K562 (cell line): Measurements from ENCODE around the gene DTL. TPM values are rescaled to one million over a fixed set of nuclear protein-coding genes. Genes with fewer than 3 reads are reported as not detected.

Source experiments
- FOXA1 ChIP-seq: fragments of 450-650 bp; IDR thresholded peaks from 2 replicates; pipeline ENCODE4 v1.6.1; 2016; ENCODE audit warnings: mild to moderate bottlenecking, borderline replicate concordance
- HDAC2 ChIP-seq: fragments of 450-650 bp; IDR thresholded peaks from 2 replicates; pipeline ENCODE4 v1.6.1; 2016; ENCODE audit warnings: mild to moderate bottlenecking
- HDAC6 ChIP-seq: IDR thresholded peaks from 2 replicates; pipeline ENCODE4 v1.6.1; 2012; ENCODE audit warnings: low read depth, mild to moderate bottlenecking, control low read depth, inconsistent platforms, low read length, moderate library complexity
- HDAC8 ChIP-seq: fragments of 450-650 bp; IDR thresholded peaks from 2 replicates; pipeline ENCODE4 v1.6.1; 2016; ENCODE audit warnings: mild to moderate bottlenecking, missing genetic modification characterization, moderate library complexity, missing compliant biosample characterization
- IRF2 ChIP-seq: sonication (generic); formaldehyde crosslinking; IDR thresholded peaks from 2 replicates; pipeline ENCODE4 v1.8.1; 2022; ENCODE audit warnings: mild to moderate bottlenecking, missing genetic modification reagents
- KAT8 ChIP-seq: fragments of 450-650 bp; IDR thresholded peaks from 2 replicates; pipeline ENCODE4 v1.6.1; 2016; ENCODE audit warnings: low read depth, mild to moderate bottlenecking
- NEUROD1 ChIP-seq: fragments of 150-350 bp; IDR thresholded peaks from 2 replicates; pipeline ENCODE4 v1.6.1; 2014; ENCODE audit warnings: borderline replicate concordance, low read length, low read depth; ENCODE audit not compliant: partially characterized antibody
- PHB2 ChIP-seq: fragments of 450-650 bp; IDR thresholded peaks from 2 replicates; pipeline ENCODE4 v1.6.1; 2017; ENCODE audit warnings: low read depth
- RAD51 ChIP-seq: fragments of 450-650 bp; IDR thresholded peaks from 2 replicates; pipeline ENCODE4 v1.7.1; 2016; ENCODE audit warnings: low read depth, mild to moderate bottlenecking, borderline replicate concordance
- XRCC4 ChIP-seq: IDR thresholded peaks from one replicate; pipeline ENCODE4 v1.6.1; 2011; ENCODE audit not compliant: insufficient read depth, insufficient read length; ENCODE audit errors: extremely low read depth
- ZBED1 ChIP-seq: IDR thresholded peaks from 2 replicates; pipeline ENCODE4 v1.6.1; 2014
- ZBTB7A ChIP-seq: IDR thresholded peaks from 2 replicates; pipeline ENCODE4 v1.6.1; 2011; ENCODE audit warnings: low read depth, mild to moderate bottlenecking, low read length, moderate library complexity, borderline replicate concordance; ENCODE audit not compliant: control insufficient read depth
- ZNF134 ChIP-seq: fragments of 250-450 bp; sonication (Bioruptor Pico); conservative IDR thresholded peaks from 2 replicates; pipeline ENCODE4 v1.4.0; 2020
- polyA plus RNA-seq, 8 experiments: library from polyadenylated mRNA; depleted of rRNA in 4 of 8; stranded (reverse) in 5 of 8; unstranded in 3 of 8; fragments of >200 nt; fragmentation: Nextera tagmentation in 2 of 8; fragmentation: Illumina TruSeq in 1 of 8; extraction: Ambion mirVana in 2 of 8; extraction: Trizol in 1 of 8; gene quantifications; 2 replicates each; pipeline versions ENCODE4 v1.2.1 to v1.2.3, GENCODE V29; 2011 to 2014; ENCODE audit warnings: inconsistent platforms in 1 of 8, missing spikeins in 1 of 8
- total RNA-seq, 7 experiments: library from RNA; depleted of rRNA in 6 of 7; stranded (reverse); fragments of >200 nt in 6 of 7; fragmentation: Illumina TruSeq in 2 of 7; extraction: Trizol in 2 of 7; gene quantifications; 2 replicates each; pipeline versions ENCODE4 v1.2.1 to v1.2.3, GENCODE V29; 2011 to 2021; ENCODE audit warnings: low replicate concordance in 1 of 7
- TF ChIP-seq, protein P1 (sequence below), 2 experiments: fragments of 450-650 bp in 1 of 2; sonication (generic) in 1 of 2; formaldehyde crosslinking; conservative IDR thresholded peaks; 2 replicates each; pipeline versions ENCODE4 v1.4.0 to v1.8.1; 2020 to 2022; ENCODE audit warnings: mild to moderate bottlenecking in 1 of 2, missing genetic modification reagents in 1 of 2
- TF ChIP-seq, protein P2 (sequence below): sonication (generic); formaldehyde crosslinking; IDR thresholded peaks from 2 replicates; pipeline ENCODE4 v1.8.0; 2022; ENCODE audit warnings: missing genetic modification reagents, mild to moderate bottlenecking, moderate library complexity, borderline replicate concordance
- TF ChIP-seq, protein P3 (sequence below): sonication (generic); formaldehyde crosslinking; IDR thresholded peaks from 2 replicates; pipeline ENCODE4 v1.8.0; 2022; ENCODE audit warnings: mild to moderate bottlenecking, missing genetic modification reagents
- TF ChIP-seq, protein P4 (sequence below): sonication (generic); formaldehyde crosslinking; IDR thresholded peaks from 2 replicates; pipeline ENCODE4 v1.8.0; 2023; ENCODE audit warnings: mild to moderate bottlenecking, missing genetic modification reagents
- TF ChIP-seq, protein P5 (sequence below): fragments of 450-650 bp; formaldehyde crosslinking; IDR thresholded peaks from 2 replicates; pipeline ENCODE4 v1.4.0; 2020; ENCODE audit warnings: mild to moderate bottlenecking
- TF ChIP-seq, protein P6 (sequence below): fragments of 250-450 bp; sonication (Bioruptor Pico); IDR thresholded peaks from 2 replicates; pipeline ENCODE4 v1.6.1; 2021; ENCODE audit warnings: mild to moderate bottlenecking

Gene DTL
- total and polyA plus RNA-seq, 9 of the 15 experiments (the other 6 are each of a cell fraction or from before 2014, with no cell fraction given): 38.3 to 81.0 (median 63.2) TPM

DNA sequence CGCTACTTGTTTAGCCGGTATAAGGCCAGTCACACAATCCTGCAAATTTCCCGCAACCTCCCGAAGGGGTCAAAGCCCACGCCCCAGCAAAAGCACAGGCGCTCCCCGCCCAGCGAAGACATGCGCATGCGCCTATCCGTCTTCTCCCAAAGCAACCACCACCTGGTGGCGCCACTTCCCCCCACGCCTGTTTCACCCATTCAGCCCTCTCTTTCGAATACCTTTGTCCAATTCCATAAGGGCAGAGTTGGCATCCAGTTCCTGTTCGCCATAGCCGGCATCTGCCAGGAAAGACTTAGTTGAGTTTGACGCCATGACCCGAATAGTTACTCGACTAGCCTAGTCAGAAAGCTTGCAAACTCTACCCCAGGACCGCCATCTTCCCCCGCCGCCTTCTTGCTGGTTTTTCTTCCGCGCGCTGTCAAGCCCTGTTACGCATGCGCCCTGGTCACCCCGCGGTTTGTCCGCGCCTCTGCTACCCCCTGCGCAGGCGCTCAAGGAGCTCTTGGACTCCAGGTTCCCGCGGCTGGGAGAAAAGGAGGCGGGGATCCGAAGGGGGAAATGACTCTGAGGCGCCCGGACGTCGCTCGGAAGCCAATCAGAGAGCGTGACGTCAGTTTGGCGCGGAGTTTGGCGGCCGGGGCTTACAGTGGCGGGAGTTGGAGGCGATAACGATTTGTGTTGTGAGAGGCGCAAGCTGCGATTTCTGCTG is at the start of gene DTL, which contains the start of gene INTS7 (continued):
- TF ChIP-seq, protein P1, sequence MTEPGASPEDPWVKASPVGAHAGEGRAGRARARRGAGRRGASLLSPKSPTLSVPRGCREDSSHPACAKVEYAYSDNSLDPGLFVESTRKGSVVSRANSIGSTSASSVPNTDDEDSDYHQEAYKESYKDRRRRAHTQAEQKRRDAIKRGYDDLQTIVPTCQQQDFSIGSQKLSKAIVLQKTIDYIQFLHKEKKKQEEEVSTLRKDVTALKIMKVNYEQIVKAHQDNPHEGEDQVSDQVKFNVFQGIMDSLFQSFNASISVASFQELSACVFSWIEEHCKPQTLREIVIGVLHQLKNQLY (CRISPR knock-in tag; conservative IDR thresholded peaks at IDR 0.05): no peak
- TF ChIP-seq, protein P2, sequence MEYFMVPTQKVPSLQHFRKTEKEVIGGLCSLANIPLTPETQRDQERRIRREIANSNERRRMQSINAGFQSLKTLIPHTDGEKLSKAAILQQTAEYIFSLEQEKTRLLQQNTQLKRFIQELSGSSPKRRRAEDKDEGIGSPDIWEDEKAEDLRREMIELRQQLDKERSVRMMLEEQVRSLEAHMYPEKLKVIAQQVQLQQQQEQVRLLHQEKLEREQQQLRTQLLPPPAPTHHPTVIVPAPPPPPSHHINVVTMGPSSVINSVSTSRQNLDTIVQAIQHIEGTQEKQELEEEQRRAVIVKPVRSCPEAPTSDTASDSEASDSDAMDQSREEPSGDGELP (CRISPR knock-in tag): peak; percentile 94; the same call in 1 of the 2 replicates
- TF ChIP-seq FOXA1 (no peak), PHB2 (peak; percentile 64; the same call in 1 of the 2 replicates), HDAC6 (no peak), XRCC4 (no peak), NEUROD1 (peak; percentile 90), ZBTB7A (peak; percentile 100), IRF2 (CRISPR knock-in tag) (no peak), ZNF134 (CRISPR knock-in tag) (no peak), ZBED1 (peak; percentile 29), RAD51 (peak; percentile 48; the same call in 1 of the 2 replicates), HDAC8 (no peak), HDAC2 (peak; percentile 96), KAT8 (no peak)
- TF ChIP-seq, protein P3, sequence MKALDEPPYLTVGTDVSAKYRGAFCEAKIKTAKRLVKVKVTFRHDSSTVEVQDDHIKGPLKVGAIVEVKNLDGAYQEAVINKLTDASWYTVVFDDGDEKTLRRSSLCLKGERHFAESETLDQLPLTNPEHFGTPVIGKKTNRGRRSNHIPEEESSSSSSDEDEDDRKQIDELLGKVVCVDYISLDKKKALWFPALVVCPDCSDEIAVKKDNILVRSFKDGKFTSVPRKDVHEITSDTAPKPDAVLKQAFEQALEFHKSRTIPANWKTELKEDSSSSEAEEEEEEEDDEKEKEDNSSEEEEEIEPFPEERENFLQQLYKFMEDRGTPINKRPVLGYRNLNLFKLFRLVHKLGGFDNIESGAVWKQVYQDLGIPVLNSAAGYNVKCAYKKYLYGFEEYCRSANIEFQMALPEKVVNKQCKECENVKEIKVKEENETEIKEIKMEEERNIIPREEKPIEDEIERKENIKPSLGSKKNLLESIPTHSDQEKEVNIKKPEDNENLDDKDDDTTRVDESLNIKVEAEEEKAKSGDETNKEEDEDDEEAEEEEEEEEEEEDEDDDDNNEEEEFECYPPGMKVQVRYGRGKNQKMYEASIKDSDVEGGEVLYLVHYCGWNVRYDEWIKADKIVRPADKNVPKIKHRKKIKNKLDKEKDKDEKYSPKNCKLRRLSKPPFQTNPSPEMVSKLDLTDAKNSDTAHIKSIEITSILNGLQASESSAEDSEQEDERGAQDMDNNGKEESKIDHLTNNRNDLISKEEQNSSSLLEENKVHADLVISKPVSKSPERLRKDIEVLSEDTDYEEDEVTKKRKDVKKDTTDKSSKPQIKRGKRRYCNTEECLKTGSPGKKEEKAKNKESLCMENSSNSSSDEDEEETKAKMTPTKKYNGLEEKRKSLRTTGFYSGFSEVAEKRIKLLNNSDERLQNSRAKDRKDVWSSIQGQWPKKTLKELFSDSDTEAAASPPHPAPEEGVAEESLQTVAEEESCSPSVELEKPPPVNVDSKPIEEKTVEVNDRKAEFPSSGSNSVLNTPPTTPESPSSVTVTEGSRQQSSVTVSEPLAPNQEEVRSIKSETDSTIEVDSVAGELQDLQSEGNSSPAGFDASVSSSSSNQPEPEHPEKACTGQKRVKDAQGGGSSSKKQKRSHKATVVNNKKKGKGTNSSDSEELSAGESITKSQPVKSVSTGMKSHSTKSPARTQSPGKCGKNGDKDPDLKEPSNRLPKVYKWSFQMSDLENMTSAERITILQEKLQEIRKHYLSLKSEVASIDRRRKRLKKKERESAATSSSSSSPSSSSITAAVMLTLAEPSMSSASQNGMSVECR: peak; percentile 94
- TF ChIP-seq, protein P4, sequence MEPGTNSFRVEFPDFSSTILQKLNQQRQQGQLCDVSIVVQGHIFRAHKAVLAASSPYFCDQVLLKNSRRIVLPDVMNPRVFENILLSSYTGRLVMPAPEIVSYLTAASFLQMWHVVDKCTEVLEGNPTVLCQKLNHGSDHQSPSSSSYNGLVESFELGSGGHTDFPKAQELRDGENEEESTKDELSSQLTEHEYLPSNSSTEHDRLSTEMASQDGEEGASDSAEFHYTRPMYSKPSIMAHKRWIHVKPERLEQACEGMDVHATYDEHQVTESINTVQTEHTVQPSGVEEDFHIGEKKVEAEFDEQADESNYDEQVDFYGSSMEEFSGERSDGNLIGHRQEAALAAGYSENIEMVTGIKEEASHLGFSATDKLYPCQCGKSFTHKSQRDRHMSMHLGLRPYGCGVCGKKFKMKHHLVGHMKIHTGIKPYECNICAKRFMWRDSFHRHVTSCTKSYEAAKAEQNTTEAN (CRISPR knock-in tag): peak; percentile 82; the same call in 1 of the 2 replicates
- TF ChIP-seq, protein P5, sequence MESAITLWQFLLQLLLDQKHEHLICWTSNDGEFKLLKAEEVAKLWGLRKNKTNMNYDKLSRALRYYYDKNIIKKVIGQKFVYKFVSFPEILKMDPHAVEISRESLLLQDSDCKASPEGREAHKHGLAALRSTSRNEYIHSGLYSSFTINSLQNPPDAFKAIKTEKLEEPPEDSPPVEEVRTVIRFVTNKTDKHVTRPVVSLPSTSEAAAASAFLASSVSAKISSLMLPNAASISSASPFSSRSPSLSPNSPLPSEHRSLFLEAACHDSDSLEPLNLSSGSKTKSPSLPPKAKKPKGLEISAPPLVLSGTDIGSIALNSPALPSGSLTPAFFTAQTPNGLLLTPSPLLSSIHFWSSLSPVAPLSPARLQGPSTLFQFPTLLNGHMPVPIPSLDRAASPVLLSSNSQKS: no peak
- TF ChIP-seq, protein P6, sequence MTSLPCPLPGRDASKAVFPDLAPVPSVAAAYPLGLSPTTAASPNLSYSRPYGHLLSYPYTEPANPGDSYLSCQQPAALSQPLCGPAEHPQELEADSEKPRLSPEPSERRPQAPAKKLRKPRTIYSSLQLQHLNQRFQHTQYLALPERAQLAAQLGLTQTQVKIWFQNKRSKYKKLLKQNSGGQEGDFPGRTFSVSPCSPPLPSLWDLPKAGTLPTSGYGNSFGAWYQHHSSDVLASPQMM (CRISPR knock-in tag): no peak
